ENCODE data around the gene ISG20. TPM values are rescaled to one million over a fixed set of nuclear protein-coding genes. Genes with fewer than 3 reads are reported as not detected.

Gene ISG20
- total and polyA plus RNA-seq, 2 donors (not counting 3 experiments of a cell fraction or from before 2014, with no cell fraction given): 6.4 to 7.5 TPM

DNA sequence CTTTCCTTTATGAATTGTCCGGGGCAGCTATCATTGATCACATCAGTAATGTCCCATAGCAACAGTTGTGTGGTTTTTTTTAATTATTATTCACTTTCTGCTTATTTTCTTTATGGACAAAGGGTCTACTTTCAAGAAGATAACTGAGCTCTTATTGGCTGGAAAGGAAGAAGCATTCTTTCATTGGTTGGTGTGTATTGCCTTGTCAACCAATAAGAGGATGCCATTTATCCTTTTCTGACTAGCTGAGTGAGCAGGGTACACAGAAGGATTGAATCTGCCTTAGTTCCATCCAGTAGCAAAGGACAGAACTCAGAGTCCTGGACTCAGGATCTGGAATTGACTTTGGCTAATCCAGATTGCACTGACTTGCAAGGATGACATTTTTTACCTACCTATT lies 30.9 kb upstream of the ISG20 start:
- Histone ChIP-seq H3K9me3 (replicated peaks; ENCODE audit: control insufficient read depth, insufficient read depth, low read length) (no peaks in the 10 kb centered on the region), H3K79me2 (ENCODE audit: control insufficient read depth, insufficient read depth, low read length) (no peaks in the 10 kb centered on the region), H2AFZ (ENCODE audit: low read depth, low read length) (no peak overlapping the region), H3K27me3 (ENCODE audit: control insufficient read depth in 2 of 2, insufficient read depth in 2 of 2, low read length in 2 of 2) (peaks cover 49 to 55% of the 10 kb centered on the region in 2 experiments), H3K36me3 (ENCODE audit: control insufficient read depth in 2 of 2, extremely low read depth in 1 of 2, insufficient read depth in 2 of 2, low read length in 2 of 2) (no peaks in the 10 kb centered on the region), H3K4me3 (replicated peaks in 1 of 3; ENCODE audit: insufficient read depth in 1 of 3, low read depth in 1 of 3, low read length in 3 of 3) (no peak overlapping the region), H3K4me2 (ENCODE audit: insufficient read depth, low read length) (no peak overlapping the region), H3K9ac (replicated peaks; ENCODE audit: extremely low read depth, insufficient read depth, low read length) (no peak overlapping the region), H3K4me1 (ENCODE audit: control insufficient read depth, extremely low read depth, insufficient read depth, low read length) (no peaks in the 10 kb centered on the region), H4K20me1 (replicated peaks; ENCODE audit: control insufficient read depth, extremely low read depth, insufficient read depth, low read length) (no peaks in the 10 kb centered on the region), H3K9me1 (replicated peaks; ENCODE audit: control insufficient read depth, extremely low read depth, insufficient read depth, low read length) (no peaks in the 10 kb centered on the region), H3K27ac (ENCODE audit: insufficient read depth, low read depth, low read length) (no peak overlapping the region)
- POLR2A ChIA-PET: no interaction called here
- TF ChIP-seq MAX (IDR thresholded peaks at IDR 0.05; ENCODE audit: insufficient read depth, insufficient read length) (no peak), FOS (IDR thresholded peaks at IDR 0.05; ENCODE audit: borderline replicate concordance, insufficient read depth, low read length) (no peak), POLR2AphosphoS5 (IDR thresholded peaks at IDR 0.05; ENCODE audit: insufficient read depth, low read depth, low read length) (no peak), POLR2A (IDR thresholded peaks at IDR 0.05; ENCODE audit: low read depth, low read length) (no peak), EZH2 (IDR thresholded peaks at IDR 0.05; ENCODE audit: borderline replicate concordance, low read depth, low read length, severe bottlenecking) (no peak), MYC (IDR thresholded peaks at IDR 0.05; ENCODE audit: low read depth, low read length) (no peak), GATA2 (IDR thresholded peaks at IDR 0.05; ENCODE audit: insufficient read depth, insufficient read length, low read depth, low read length) (no peak), JUN (IDR thresholded peaks at IDR 0.05; ENCODE audit: borderline replicate concordance, insufficient read depth, insufficient read length, low read depth) (no peak)
- TF ChIP-seq, protein P1, sequence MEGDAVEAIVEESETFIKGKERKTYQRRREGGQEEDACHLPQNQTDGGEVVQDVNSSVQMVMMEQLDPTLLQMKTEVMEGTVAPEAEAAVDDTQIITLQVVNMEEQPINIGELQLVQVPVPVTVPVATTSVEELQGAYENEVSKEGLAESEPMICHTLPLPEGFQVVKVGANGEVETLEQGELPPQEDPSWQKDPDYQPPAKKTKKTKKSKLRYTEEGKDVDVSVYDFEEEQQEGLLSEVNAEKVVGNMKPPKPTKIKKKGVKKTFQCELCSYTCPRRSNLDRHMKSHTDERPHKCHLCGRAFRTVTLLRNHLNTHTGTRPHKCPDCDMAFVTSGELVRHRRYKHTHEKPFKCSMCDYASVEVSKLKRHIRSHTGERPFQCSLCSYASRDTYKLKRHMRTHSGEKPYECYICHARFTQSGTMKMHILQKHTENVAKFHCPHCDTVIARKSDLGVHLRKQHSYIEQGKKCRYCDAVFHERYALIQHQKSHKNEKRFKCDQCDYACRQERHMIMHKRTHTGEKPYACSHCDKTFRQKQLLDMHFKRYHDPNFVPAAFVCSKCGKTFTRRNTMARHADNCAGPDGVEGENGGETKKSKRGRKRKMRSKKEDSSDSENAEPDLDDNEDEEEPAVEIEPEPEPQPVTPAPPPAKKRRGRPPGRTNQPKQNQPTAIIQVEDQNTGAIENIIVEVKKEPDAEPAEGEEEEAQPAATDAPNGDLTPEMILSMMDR (IDR thresholded peaks at IDR 0.05; ENCODE audit: extremely low read depth in 1 of 2, insufficient read depth in 1 of 2, low read depth in 1 of 2, low read length in 2 of 2): no peak
- intact Hi-C loops (cut with micrococcal nuclease): no loop called here
- no peak for FAIRE-seq
- dilution Hi-C loops (cut with MboI; ENCODE audit: extremely low pct_ligation_motif_present, low sequenced_read_pairs): no loop called here
- CTCF ChIA-PET: interaction anchor here (0.6 to 1.0 kb wide), 2 partner anchors 12 to 227 kb away, joined by 3 read pairs; no protein-coding TSS in a partner anchor
- DNase-seq (ENCODE audit: low read depth, low spot score): no peak
- no TSS peak for BruUV-seq (replicated peaks)

All from endothelial cell of umbilical vein (primary cell).